ENCODE results near the gene SPAG8.

DNA sequence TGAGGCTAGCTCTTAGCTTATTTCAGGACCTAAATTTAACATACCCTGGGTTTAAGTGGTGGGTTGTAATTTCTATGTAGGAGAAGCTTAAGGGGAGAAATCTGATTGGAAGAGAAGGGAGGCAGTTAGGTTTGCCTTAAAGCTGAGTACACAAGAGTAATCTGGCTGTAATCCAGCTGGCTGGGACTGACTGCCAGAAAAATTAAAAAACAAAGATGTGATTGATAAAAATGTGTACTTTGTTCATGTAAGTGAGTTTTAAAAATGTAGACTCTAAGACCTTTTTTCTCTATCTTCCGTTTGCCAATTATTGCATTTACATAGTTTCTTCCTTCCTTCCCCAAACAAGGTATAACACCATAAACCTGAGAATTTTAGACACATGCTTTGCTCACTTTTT is 40.5 kb downstream of the SPAG8 start:
- TF ChIP-seq ZNF274 (IDR thresholded peaks at IDR 0.05; ENCODE audit: low read depth, low read length): no peak
- no peak for TF ChIP-seq YY1 (IDR thresholded peaks at IDR 0.05; ENCODE audit: insufficient read depth, insufficient read length)

Data from NT2/D1 (cell line).